Spleen (tissue), 7 donors: Measurements from ENCODE around the gene AHCYL2.

Experiments used
- CTCF ChIP-seq, 11 experiments: fragments of 200-600 bp in 7 of 11; fragments of 450-650 bp in 4 of 11; sonication (generic) in 4 of 11; IDR thresholded peaks in 8 of 11; conservative IDR thresholded peaks in 3 of 11; 1 replicate in 7 of 11; 2 replicates in 4 of 11; pipeline versions ENCODE4 v1.4.0 to v1.8.0; 2016 to 2021; ENCODE audit warnings: antibody characterized with exemption in 11 of 11, inconsistent platforms in 4 of 11, mild to moderate bottlenecking in 1 of 11
- POLR2A ChIP-seq, 3 donors: fragments of 450-650 bp; IDR thresholded peaks; one replicate each; pipeline ENCODE4 v1.5.1; 2017; ENCODE audit warnings: antibody characterized with exemption in 3 of 3, mild to moderate bottlenecking in 1 of 3
- POLR2AphosphoS5 ChIP-seq, 3 donors: sonication (generic); formaldehyde crosslinking; IDR thresholded peaks; one replicate each; pipeline ENCODE4 v1.5.1; 2017; ENCODE audit warnings: antibody characterized with exemption in 3 of 3
- donor health status: DM: no; HTN: no; CAD: no; lungs with moderate emphysema.
- donor health status: DM: no; HTN: no; CAD: no.
- donor health status: DM: no; HTN: no; CAD: no.

- TF ChIP-seq CTCF (IDR thresholded peaks at IDR 0.05 in 8 of 11, conservative IDR thresholded peaks at IDR 0.05 in 3 of 11) = no peak
- TF ChIP-seq POLR2A (IDR thresholded peaks at IDR 0.05) = no peak
- no peak for TF ChIP-seq POLR2AphosphoS5 (IDR thresholded peaks at IDR 0.05)
These were observed 88.5 kb downstream of the AHCYL2 start for GRCh38 chr7:129313282-129313681.
